Dermis blood vessel endothelial cell (primary cell): ENCODE data around the gene KIAA0232. TPM values are rescaled to one million over a fixed set of nuclear protein-coding genes. Genes with fewer than 3 reads are reported as not detected.
"Not testable (repeated sequence)": the region's sequence is repeated elsewhere in the genome, so short reads cannot be mapped to it uniquely, and the experiment has no call there.

Source experiments
- DNase-seq: peaks from one replicate; pipeline ENCODE4 v3.0.0; 2010
- total RNA-seq: library from RNA; depleted of rRNA; stranded (reverse); fragments of >200 nt; gene quantifications from 2 replicates; pipeline ENCODE4 v1.2.3, GENCODE V29; 2014

The KIAA0232 gene
- total RNA-seq, 1 donor from 2014 or later: 20.1 TPM

GRCh38 chr4:6777636-6778281 is 4.8 kb upstream of the KIAA0232 start:
- DNase-seq: no peak

GRCh38 chr4:6778435-6778834 is 4.1 kb upstream of the KIAA0232 start:
- no peak for DNase-seq

GRCh38 chr4:6779667-6780565 is 2.6 kb upstream of the KIAA0232 start:
- DNase-seq: no peak

GRCh38 chr4:6781113-6781512 is 1.4 kb upstream of the KIAA0232 start:
- no peak for DNase-seq

GRCh38 chr4:6781561-6781960 is 966 bp upstream of the KIAA0232 start:
- DNase-seq: no peak

GRCh38 chr4:6782846-6783110 is 251 bp downstream of the KIAA0232 start:
- no peak for DNase-seq

GRCh38 chr4:6783111-6783981 is 819 bp downstream of the KIAA0232 start:
- DNase-seq: peak; percentile 86

GRCh38 chr4:6785572-6785925 is 3.0 kb downstream of the KIAA0232 start:
- no peak for DNase-seq

GRCh38 chr4:6788123-6788522 is 5.6 kb downstream of the KIAA0232 start:
- DNase-seq: no peak

- DNase-seq: not testable (repeated sequence)
These were observed 8.7 kb downstream of the KIAA0232 start for GRCh38 chr4:6791245-6791644.

GRCh38 chr4:6791796-6792195 is 9.3 kb downstream of the KIAA0232 start:
- DNase-seq: not testable (repeated sequence)

GRCh38 chr4:6794189-6794588 is 11.7 kb downstream of the KIAA0232 start:
- no peak for DNase-seq

- no peak for DNase-seq
These were observed 13.3 kb downstream of the KIAA0232 start for GRCh38 chr4:6795821-6796220.

GRCh38 chr4:6797368-6797767 is 14.8 kb downstream of the KIAA0232 start:
- DNase-seq: not testable (repeated sequence)

GRCh38 chr4:6799091-6799490 is 16.6 kb downstream of the KIAA0232 start:
- DNase-seq: no peak

- DNase-seq: no peak
These were observed 19.5 kb downstream of the KIAA0232 start for GRCh38 chr4:6802025-6802424.

GRCh38 chr4:6802626-6803025 is 20.1 kb downstream of the KIAA0232 start:
- DNase-seq: no peak

GRCh38 chr4:6803246-6803645 is 20.7 kb downstream of the KIAA0232 start:
- no peak for DNase-seq

GRCh38 chr4:6804082-6804752 is 21.7 kb downstream of the KIAA0232 start:
- DNase-seq: no peak

GRCh38 chr4:6806924-6807626 is 24.5 kb downstream of the KIAA0232 start:
- no peak for DNase-seq

GRCh38 chr4:6808259-6808658 is 25.7 kb downstream of the KIAA0232 start:
- no peak for DNase-seq

- DNase-seq: no peak
These were observed 28.6 kb downstream of the KIAA0232 start for GRCh38 chr4:6811165-6811564.
